Astrocyte of the cerebellum (primary cell): ENCODE data around the gene AIG1.
"Not testable (repeated sequence)": the region's sequence is repeated elsewhere in the genome, so short reads cannot be mapped to it uniquely, and the experiment has no call there.

Experiments
- DNase-seq: peaks from one replicate; pipeline ENCODE4 v3.0.0-alpha.2; 2011; ENCODE audit warnings: low read depth
- H3K4me3 ChIP-seq: 2 replicates; pipeline ENCODE4 v1.5.1; 2011; ENCODE audit warnings: mild to moderate bottlenecking, low read depth, low read length, moderate library complexity
- CTCF ChIP-seq: IDR thresholded peaks from 2 replicates; pipeline ENCODE4 v1.5.1; 2012; ENCODE audit warnings: low read length, low read depth, moderate library complexity, mild to moderate bottlenecking; ENCODE audit errors: missing control alignments
- in situ Hi-C: cut with HindIII; loops from 2 replicates; pipeline ENCODE4 v1.10.0; 2017; ENCODE audit warnings: low sequenced_read_pairs

AIG1 gene

DNA sequence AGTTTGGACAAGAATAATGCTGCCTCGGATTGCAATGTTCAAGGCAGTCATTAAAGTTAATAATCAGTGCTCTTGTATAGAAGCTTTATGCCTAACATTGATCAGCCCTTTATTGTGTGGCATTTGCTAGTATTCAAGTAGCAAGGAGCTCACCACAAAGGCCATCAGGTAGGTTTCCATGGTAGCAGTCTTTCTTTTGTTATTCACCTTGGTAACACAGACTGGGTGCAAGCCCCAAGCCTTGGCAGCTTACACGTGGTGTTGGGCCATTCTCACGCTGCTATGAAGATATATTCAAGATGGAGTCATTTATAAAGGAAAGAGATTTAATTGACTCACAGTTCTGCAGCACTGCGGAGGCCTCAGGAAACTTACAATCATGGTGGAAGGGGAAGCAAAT, 240.5 kb downstream of the AIG1 start:
- TF ChIP-seq CTCF, result no peak
- DNase-seq, result no peak
- in situ Hi-C loops, result no loop called here
- no peak overlapping the region for H3K4me3 ChIP-seq

GRCh38 chr6:143307760-143308159, 247.1 kb downstream of the AIG1 start:
- DNase-seq, H3K4me3 ChIP-seq, in situ Hi-C loops: not testable (repeated sequence)

DNA sequence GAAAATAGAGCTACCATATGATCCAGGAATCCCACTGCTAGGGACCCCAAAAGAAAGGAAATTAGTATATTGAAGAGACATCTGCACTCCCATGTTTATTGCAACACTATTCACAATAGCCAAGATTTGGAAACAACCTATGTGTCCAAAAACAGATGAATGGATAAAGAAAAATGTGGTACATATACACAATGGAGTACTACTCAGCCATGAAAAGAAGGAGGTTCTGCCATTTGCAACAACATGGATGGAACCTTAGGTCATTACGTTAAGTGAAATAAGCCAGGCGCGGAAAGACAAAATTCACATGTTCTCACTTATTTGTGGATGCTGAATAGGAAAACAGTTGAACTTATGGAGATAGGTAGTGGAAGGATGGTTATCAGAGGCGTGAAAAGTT, 252.5 kb downstream of the AIG1 start:
- no peak for TF ChIP-seq CTCF
- H3K4me3 ChIP-seq, result no peak overlapping the region
- DNase-seq, result no peak
- in situ Hi-C loops, result no loop called here

DNA sequence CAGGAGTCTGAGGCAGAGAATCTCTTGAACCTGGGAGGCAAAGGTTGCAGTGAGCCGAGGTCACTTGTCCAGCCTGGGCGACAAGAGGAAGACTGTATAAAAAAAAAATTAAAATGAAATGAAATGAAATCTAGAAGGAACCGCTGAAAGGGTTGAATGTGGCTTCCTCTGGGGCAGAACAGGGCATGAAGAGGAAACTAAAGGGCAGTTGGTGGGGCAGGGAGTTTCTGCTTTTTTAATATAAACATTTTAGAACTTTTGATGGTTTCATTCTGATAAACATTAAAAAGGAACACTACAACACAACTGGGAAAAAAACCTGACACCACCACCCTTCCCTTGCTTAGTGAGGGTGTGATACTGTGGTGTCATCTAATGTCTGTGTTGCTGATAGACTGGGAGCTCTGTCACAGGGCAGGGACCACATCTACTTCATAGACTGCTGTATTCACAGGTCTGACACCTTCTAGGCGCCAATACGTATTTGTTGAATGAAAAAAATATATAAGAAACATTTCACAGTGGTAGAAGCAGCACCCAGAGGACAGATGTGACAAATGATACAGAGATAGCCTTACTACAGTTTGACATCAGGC, 260.9 kb downstream of the AIG1 start:
- TF ChIP-seq CTCF, result no peak
- in situ Hi-C loops, result no loop called here
- H3K4me3 ChIP-seq, result no peak overlapping the region
- DNase-seq, result no peak

GRCh38 chr6:143322386-143322785, 261.7 kb downstream of the AIG1 start:
- DNase-seq, result no peak
- no peak overlapping the region for H3K4me3 ChIP-seq
- in situ Hi-C loops, result no loop called here
- no peak for TF ChIP-seq CTCF

DNA sequence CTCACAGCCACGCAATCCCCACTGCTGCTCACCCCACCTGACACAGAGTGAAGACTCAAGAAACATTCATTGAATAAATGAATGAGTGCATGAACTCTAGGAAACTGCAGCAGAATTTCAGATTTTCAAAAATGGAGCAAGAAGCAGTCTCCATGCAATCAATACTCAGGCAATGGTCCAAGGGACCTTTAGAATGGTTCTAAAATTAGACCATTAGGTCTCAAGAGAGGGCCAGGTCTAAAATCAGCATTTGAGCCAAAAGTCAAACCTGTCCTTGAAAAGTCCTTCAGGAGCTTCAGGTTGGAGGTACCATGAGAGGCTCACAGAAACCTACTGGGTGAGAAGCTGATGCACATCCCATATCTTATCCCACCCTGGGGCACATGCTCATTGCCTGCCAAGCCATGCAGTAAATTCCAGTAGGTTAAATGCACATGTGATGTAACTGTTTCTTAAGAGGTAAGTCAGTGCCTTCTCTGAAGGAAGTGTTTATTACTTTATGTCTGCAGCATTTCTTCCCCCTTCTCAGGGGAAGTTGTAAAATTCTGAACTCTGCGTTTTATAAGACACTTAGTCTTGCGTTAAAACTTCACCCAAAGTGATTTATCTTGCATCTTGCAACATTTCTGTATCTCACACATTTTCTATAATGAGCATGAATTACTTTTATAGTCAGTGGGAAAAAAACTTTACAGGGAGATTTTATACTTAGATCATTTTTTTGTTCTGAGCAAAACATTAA, 263.2 kb downstream of the AIG1 start:
- no peak for TF ChIP-seq CTCF

GRCh38 chr6:143325379-143326140, 264.9 kb downstream of the AIG1 start:
- DNase-seq, result no peak
- no peak overlapping the region for H3K4me3 ChIP-seq
- no peak for TF ChIP-seq CTCF
- in situ Hi-C loops, result no loop called here

More for the DNA sequence above, 263.2 kb downstream of the AIG1 start:
- H3K4me3 ChIP-seq, result no peak overlapping the region
- no peak for DNase-seq
- in situ Hi-C loops, result no loop called here
